GM18507 (cell line): Measurements from ENCODE around the gene PSMC1.

Source experiments
- DNase-seq: peaks from one replicate; pipeline ENCODE4 v3.0.0; 2011; ENCODE audit warnings: low read depth; ENCODE audit not compliant: insufficient read length; ENCODE audit errors: extremely low spot score
- FAIRE-seq: peaks from 2 replicates; lab custom pipeline; 2011; peaks lifted over from hg19 to GRCh38; lab: Jason Lieb, UNC

The PSMC1 gene

GRCh38 chr14:90275458-90275814 lies 19.1 kb downstream of the PSMC1 start:
- no peak for DNase-seq
- no peak for FAIRE-seq

- FAIRE-seq (no peak), DNase-seq (no peak)
Observed at GRCh38 chr14:90275820-90276219, 19.5 kb downstream of the PSMC1 start.

GRCh38 chr14:90276646-90277367 lies 20.5 kb downstream of the PSMC1 start:
- FAIRE-seq (no peak), DNase-seq (no peak)

- FAIRE-seq: no peak
- no peak for DNase-seq
Observed at GRCh38 chr14:90277581-90278198, 21.3 kb downstream of the PSMC1 start.

GRCh38 chr14:90278199-90279175 lies 22.1 kb downstream of the PSMC1 start:
- FAIRE-seq: no peak
- no peak for DNase-seq

- FAIRE-seq (no peak), DNase-seq (no peak)
Observed at GRCh38 chr14:90280096-90280495, 23.7 kb downstream of the PSMC1 start.

- no peak for FAIRE-seq
- DNase-seq: no peak
Observed at GRCh38 chr14:90281261-90281660, 24.9 kb downstream of the PSMC1 start.

- FAIRE-seq (no peak), DNase-seq (no peak)
Observed at GRCh38 chr14:90281756-90282155, 25.4 kb downstream of the PSMC1 start.

GRCh38 chr14:90287791-90288190 lies 31.4 kb downstream of the PSMC1 start:
- FAIRE-seq (no peak), DNase-seq (no peak)

GRCh38 chr14:90288651-90289355 lies 32.5 kb downstream of the PSMC1 start:
- peak; percentile 89 for FAIRE-seq
- peak; percentile 54 for DNase-seq

- FAIRE-seq: no peak
Observed at GRCh38 chr14:90290337-90291011, 34.1 kb downstream of the PSMC1 start.

GRCh38 chr14:90291699-90292098 lies 35.3 kb downstream of the PSMC1 start:
- DNase-seq (no peak), FAIRE-seq (no peak)

More at GRCh38 chr14:90290337-90291011, 34.1 kb downstream of the PSMC1 start:
- no peak for DNase-seq

GRCh38 chr14:90293766-90294730 lies 37.7 kb downstream of the PSMC1 start:
- FAIRE-seq (no peak), DNase-seq (no peak)

- no peak for DNase-seq
- FAIRE-seq: no peak
Observed at GRCh38 chr14:90294872-90295271, 38.5 kb downstream of the PSMC1 start.

GRCh38 chr14:90295870-90296516 lies 39.6 kb downstream of the PSMC1 start:
- DNase-seq (no peak), FAIRE-seq (no peak)

- no peak for FAIRE-seq
- DNase-seq: no peak
Observed at GRCh38 chr14:90296641-90297040, 40.3 kb downstream of the PSMC1 start.

GRCh38 chr14:90297876-90298629 lies 41.7 kb downstream of the PSMC1 start:
- DNase-seq (no peak), FAIRE-seq (no peak)
